Uterus (tissue), 2 donors: ENCODE measurements around the gene CXCL11.

Experiments
- POLR2A ChIP-seq, 2 donors: fragments of 450-650 bp; IDR thresholded peaks; one replicate each; pipeline ENCODE4 v1.6.1; 2016; ENCODE audit warnings: antibody characterized with exemption in 2 of 2, mild to moderate bottlenecking in 1 of 2, moderate library complexity in 1 of 2
- TF ChIP-seq, protein P1 (sequence below), 4 experiments: fragments of 200-600 bp in 2 of 4; fragments of 450-650 bp in 2 of 4; sonication (generic) in 2 of 4; IDR thresholded peaks; one replicate each; pipeline ENCODE4 v1.5.1; 2016 to 2019; ENCODE audit warnings: antibody characterized with exemption in 4 of 4, mild to moderate bottlenecking in 2 of 4, moderate library complexity in 1 of 4

DNA sequence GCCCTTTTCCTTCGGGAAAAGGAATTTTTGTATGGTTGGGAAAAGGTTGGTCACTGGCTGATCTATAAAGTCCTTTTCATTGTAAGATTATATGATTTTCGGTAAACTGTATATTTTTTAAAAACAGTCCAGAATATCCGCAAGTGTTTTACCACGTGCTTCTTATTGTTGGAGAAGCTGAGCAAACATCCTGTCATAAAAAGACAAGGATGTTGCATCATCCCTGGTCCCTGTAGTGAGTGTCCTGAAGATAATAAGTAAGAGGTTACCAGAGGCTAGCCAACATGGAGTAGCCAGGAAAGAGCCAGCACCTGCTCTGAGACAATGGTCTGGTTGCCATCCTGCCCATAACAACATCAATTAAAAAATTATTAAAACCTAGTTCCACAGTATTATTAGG lies 33.7 kb downstream of the CXCL11 start:
- TF ChIP-seq POLR2A (IDR thresholded peaks at IDR 0.05): no peak
- TF ChIP-seq, protein P1, sequence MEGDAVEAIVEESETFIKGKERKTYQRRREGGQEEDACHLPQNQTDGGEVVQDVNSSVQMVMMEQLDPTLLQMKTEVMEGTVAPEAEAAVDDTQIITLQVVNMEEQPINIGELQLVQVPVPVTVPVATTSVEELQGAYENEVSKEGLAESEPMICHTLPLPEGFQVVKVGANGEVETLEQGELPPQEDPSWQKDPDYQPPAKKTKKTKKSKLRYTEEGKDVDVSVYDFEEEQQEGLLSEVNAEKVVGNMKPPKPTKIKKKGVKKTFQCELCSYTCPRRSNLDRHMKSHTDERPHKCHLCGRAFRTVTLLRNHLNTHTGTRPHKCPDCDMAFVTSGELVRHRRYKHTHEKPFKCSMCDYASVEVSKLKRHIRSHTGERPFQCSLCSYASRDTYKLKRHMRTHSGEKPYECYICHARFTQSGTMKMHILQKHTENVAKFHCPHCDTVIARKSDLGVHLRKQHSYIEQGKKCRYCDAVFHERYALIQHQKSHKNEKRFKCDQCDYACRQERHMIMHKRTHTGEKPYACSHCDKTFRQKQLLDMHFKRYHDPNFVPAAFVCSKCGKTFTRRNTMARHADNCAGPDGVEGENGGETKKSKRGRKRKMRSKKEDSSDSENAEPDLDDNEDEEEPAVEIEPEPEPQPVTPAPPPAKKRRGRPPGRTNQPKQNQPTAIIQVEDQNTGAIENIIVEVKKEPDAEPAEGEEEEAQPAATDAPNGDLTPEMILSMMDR (IDR thresholded peaks at IDR 0.05): no peak
